ENCODE data around the gene TSC22D3.

DNA sequence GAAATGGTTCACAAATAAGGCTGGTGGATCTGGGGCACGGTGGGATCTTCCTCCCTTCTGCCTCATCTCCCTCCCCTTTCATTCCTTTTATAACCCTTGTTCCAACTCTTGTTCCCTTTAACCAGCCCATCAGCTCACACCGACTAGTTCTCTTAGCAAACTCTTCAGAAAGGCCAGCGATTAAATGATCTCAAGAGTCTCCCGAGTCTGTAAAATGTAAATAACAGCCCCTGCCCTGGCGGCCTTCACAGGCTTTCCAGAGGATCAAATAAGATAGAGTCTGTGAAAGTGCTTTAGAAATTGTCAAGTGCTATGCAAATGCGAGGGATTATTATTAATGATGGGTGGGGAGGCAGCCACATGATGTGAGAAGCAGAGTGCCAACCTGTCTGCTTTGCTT, 27.1 kb downstream of the TSC22D3 start:
- TF ChIP-seq, protein P1, sequence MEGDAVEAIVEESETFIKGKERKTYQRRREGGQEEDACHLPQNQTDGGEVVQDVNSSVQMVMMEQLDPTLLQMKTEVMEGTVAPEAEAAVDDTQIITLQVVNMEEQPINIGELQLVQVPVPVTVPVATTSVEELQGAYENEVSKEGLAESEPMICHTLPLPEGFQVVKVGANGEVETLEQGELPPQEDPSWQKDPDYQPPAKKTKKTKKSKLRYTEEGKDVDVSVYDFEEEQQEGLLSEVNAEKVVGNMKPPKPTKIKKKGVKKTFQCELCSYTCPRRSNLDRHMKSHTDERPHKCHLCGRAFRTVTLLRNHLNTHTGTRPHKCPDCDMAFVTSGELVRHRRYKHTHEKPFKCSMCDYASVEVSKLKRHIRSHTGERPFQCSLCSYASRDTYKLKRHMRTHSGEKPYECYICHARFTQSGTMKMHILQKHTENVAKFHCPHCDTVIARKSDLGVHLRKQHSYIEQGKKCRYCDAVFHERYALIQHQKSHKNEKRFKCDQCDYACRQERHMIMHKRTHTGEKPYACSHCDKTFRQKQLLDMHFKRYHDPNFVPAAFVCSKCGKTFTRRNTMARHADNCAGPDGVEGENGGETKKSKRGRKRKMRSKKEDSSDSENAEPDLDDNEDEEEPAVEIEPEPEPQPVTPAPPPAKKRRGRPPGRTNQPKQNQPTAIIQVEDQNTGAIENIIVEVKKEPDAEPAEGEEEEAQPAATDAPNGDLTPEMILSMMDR (IDR thresholded peaks at IDR 0.05; ENCODE audit: poor library complexity) = no peak
- no peak for TF ChIP-seq EZH2 (IDR thresholded peaks at IDR 0.05; ENCODE audit: borderline replicate concordance)

Measured in hepatocyte (in vitro differentiated cells).